ENCODE data around the gene FAM13A. TPM values are rescaled to one million over a fixed set of nuclear protein-coding genes. Genes with fewer than 3 reads are reported as not detected.

Gene FAM13A
- total RNA-seq, 2 experiments from 2014 or later = 9.6 to 10.2 TPM

- H3K4me3 ChIP-seq (ENCODE audit: low read length) = no peak overlapping the region
- H3K4me1 ChIP-seq (ENCODE audit: insufficient read depth, low read length) = no peaks in the 10 kb centered on the region
- H3K27ac ChIP-seq (ENCODE audit: low read depth in 1 of 2, low read length in 2 of 2) = no peak overlapping the region
- ChIA-PET POLR2A (no interaction called here), CTCF (no interaction called here)
- Mint-ChIP-seq H3K27me3 (no peaks in the 10 kb centered on the region), H3K9me3 (no peaks in the 10 kb centered on the region), H3K27ac (no peak overlapping the region), H3K4me3 (no peak overlapping the region), H3K36me3 (ENCODE audit: low read depth) (no peaks in the 10 kb centered on the region), H3K4me1 (ENCODE audit: low read depth) (no peaks in the 10 kb centered on the region)
- no peaks in the 10 kb centered on the region for H3K36me3 ChIP-seq (ENCODE audit: insufficient read depth, low read length)
- intact Hi-C loops (cut with DNase I, micrococcal nuclease) = no loop called here
- no peak for TF ChIP-seq CTCF (IDR thresholded peaks at IDR 0.05)
- H3K9me3 ChIP-seq (ENCODE audit: control insufficient read depth in 1 of 2, insufficient read depth in 1 of 2, low read length in 2 of 2) = no peaks in the 10 kb centered on the region
- no peaks in the 10 kb centered on the region for H3K27me3 ChIP-seq (ENCODE audit: control insufficient read depth in 1 of 2, insufficient read depth in 2 of 2, low read length in 2 of 2)
- ATAC-seq (ENCODE audit: poor library complexity) = no peak
- no peak for DNase-seq
Measured at GRCh38 chr4:88981993-88982392, 75.0 kb downstream of the FAM13A start.

- Histone ChIP-seq H3K36me3 (ENCODE audit: insufficient read depth, low read length) (no peaks in the 10 kb centered on the region), H3K27ac (ENCODE audit: low read depth in 1 of 2, low read length in 2 of 2) (no peak overlapping the region), H3K4me3 (ENCODE audit: low read length) (no peak overlapping the region), H3K27me3 (ENCODE audit: control insufficient read depth in 1 of 2, insufficient read depth in 2 of 2, low read length in 2 of 2) (no peaks in the 10 kb centered on the region), H3K4me1 (ENCODE audit: insufficient read depth, low read length) (no peaks in the 10 kb centered on the region), H3K9me3 (ENCODE audit: control insufficient read depth in 1 of 2, insufficient read depth in 1 of 2, low read length in 2 of 2) (no peaks in the 10 kb centered on the region)
- DNase-seq (no peak), ATAC-seq (ENCODE audit: poor library complexity) (no peak)
- Mint-ChIP-seq H3K9me3 (no peaks in the 10 kb centered on the region), H3K27me3 (no peaks in the 10 kb centered on the region), H3K36me3 (ENCODE audit: low read depth) (no peaks in the 10 kb centered on the region), H3K4me1 (ENCODE audit: low read depth) (no peaks in the 10 kb centered on the region), H3K27ac (no peak overlapping the region), H3K4me3 (no peak overlapping the region)
- intact Hi-C loops (cut with DNase I, micrococcal nuclease) = no loop called here
- CTCF ChIA-PET = no interaction called here
- POLR2A ChIA-PET = no interaction called here
- no peak for TF ChIP-seq CTCF (IDR thresholded peaks at IDR 0.05)
Measured at GRCh38 chr4:88981556-88981955, 75.4 kb downstream of the FAM13A start.

- Histone ChIP-seq H3K4me1 (ENCODE audit: insufficient read depth, low read length) (no peaks in the 10 kb centered on the region), H3K27me3 (ENCODE audit: control insufficient read depth in 1 of 2, insufficient read depth in 2 of 2, low read length in 2 of 2) (no peaks in the 10 kb centered on the region), H3K27ac (ENCODE audit: low read depth in 1 of 2, low read length in 2 of 2) (no peak overlapping the region), H3K9me3 (ENCODE audit: control insufficient read depth in 1 of 2, insufficient read depth in 1 of 2, low read length in 2 of 2) (no peaks in the 10 kb centered on the region), H3K36me3 (ENCODE audit: insufficient read depth, low read length) (no peaks in the 10 kb centered on the region), H3K4me3 (ENCODE audit: low read length) (no peak overlapping the region)
- POLR2A ChIA-PET = no interaction called here
- CTCF ChIA-PET = no interaction called here
- Mint-ChIP-seq H3K9me3 (no peaks in the 10 kb centered on the region), H3K4me1 (ENCODE audit: low read depth) (no peaks in the 10 kb centered on the region), H3K36me3 (ENCODE audit: low read depth) (no peaks in the 10 kb centered on the region), H3K4me3 (no peak overlapping the region), H3K27me3 (peaks cover 5% of the 10 kb centered on the region), H3K27ac (no peak overlapping the region)
- TF ChIP-seq CTCF (IDR thresholded peaks at IDR 0.05) = no peak
- intact Hi-C loops (cut with DNase I, micrococcal nuclease) = no loop called here
- DNase-seq (no peak), ATAC-seq (ENCODE audit: poor library complexity) (no peak)
Measured at GRCh38 chr4:88979276-88979675, 77.7 kb downstream of the FAM13A start.
